CD4-positive, alpha-beta memory T cell (primary cell): ENCODE data around the gene C20orf202. TPM values are rescaled to one million over a fixed set of nuclear protein-coding genes. Genes with fewer than 3 reads are reported as not detected.

ENCODE experiments used
- CTCF ChIA-PET: fragments of 350-600 bp; sonication (Branson Sonifier 250); formaldehyde crosslinking; loops from one replicate; lab custom pipeline; 2021; ENCODE audit warnings: inconsistent platforms; ENCODE audit not compliant: partially characterized antibody; lab: Charles Lee
- POLR2A ChIA-PET: fragments of 350-600 bp; sonication (Branson Sonifier 250); formaldehyde crosslinking; loops from one replicate; lab custom pipeline; 2021; ENCODE audit not compliant: partially characterized antibody; lab: Charles Lee
- DNase-seq, 5 donors: peaks; one replicate each; pipeline versions ENCODE4 v3.0.0 to v3.0.0-alpha.2; 2020 to 2022; ENCODE audit warnings: mixed read lengths in 1 of 5
- H3K27ac ChIP-seq: one replicate; pipeline ENCODE4 v1.7.0; 2013; ENCODE audit warnings: low read depth, low read length
- H3K27me3 ChIP-seq: 2 replicates; pipeline ENCODE4 v1.7.0; 2013; ENCODE audit warnings: mild to moderate bottlenecking, low read length, moderate library complexity; ENCODE audit not compliant: insufficient read depth
- H3K36me3 ChIP-seq: 2 replicates; pipeline ENCODE4 v1.7.0; 2013; ENCODE audit warnings: mild to moderate bottlenecking, low read length, moderate library complexity; ENCODE audit not compliant: insufficient read depth
- H3K4me1 ChIP-seq: 2 replicates; pipeline ENCODE4 v1.7.0; 2013; ENCODE audit warnings: mild to moderate bottlenecking, low read length, moderate library complexity; ENCODE audit not compliant: insufficient read depth
- H3K4me3 ChIP-seq, 2 donors: one replicate each; pipeline ENCODE4 v1.7.0; 2013; ENCODE audit warnings: low read length in 2 of 2, mild to moderate bottlenecking in 1 of 2
- H3K9me3 ChIP-seq, 2 donors: one replicate each; pipeline ENCODE4 v1.7.0; 2013; ENCODE audit warnings: low read length in 2 of 2, control low read depth in 1 of 2; ENCODE audit not compliant: control insufficient read depth in 1 of 2
- H3K27ac Mint-ChIP-seq, 7 donors: one replicate each; pipeline ENCODE4 v1.8.0; 2020 to 2021; ENCODE audit warnings: mixed read lengths in 7 of 7, mild to moderate bottlenecking in 6 of 7, inconsistent platforms in 3 of 7, moderate library complexity in 3 of 7
- H3K27me3 Mint-ChIP-seq, 2 donors: one replicate each; pipeline ENCODE4 v1.8.0; 2020 to 2021; ENCODE audit warnings: mixed read lengths in 2 of 2
- H3K36me3 Mint-ChIP-seq, 2 donors: one replicate each; pipeline ENCODE4 v1.8.0; 2020 to 2021; ENCODE audit warnings: mixed read lengths in 2 of 2, inconsistent platforms in 1 of 2, mild to moderate bottlenecking in 1 of 2
- H3K4me1 Mint-ChIP-seq, 4 donors: one replicate each; pipeline ENCODE4 v1.8.0; 2020 to 2021; ENCODE audit warnings: mixed read lengths in 4 of 4, mild to moderate bottlenecking in 1 of 4
- H3K4me3 Mint-ChIP-seq, 8 donors: one replicate each; pipeline ENCODE4 v1.8.0; 2020 to 2021; ENCODE audit warnings: mixed read lengths in 8 of 8, mild to moderate bottlenecking in 7 of 8, moderate library complexity in 6 of 8, inconsistent platforms in 3 of 8
- H3K9me3 Mint-ChIP-seq, 8 donors: one replicate each; pipeline ENCODE4 v1.8.0; 2020 to 2021; ENCODE audit warnings: mixed read lengths in 8 of 8, mild to moderate bottlenecking in 5 of 8, inconsistent platforms in 3 of 8, moderate library complexity in 1 of 8
- intact Hi-C: fragments of 100-400 bp; cut with micrococcal nuclease; formaldehyde crosslinking; loops from one replicate; pipeline ENCODE4 v1.15.1; 2023
- polyA plus RNA-seq, 2 donors: library from polyadenylated mRNA; unstranded; fragments of 300-500 nt; fragmentation: Illumina TruSeq; gene quantifications; one replicate each; pipeline ENCODE4 v1.2.3, GENCODE V29; 2021
- total RNA-seq, 2 experiments: library from RNA; stranded (reverse); gene quantifications; one replicate each; pipeline ENCODE4 v1.2.3, GENCODE V29; 2021

The C20orf202 gene
- total and polyA plus RNA-seq, 4 experiments from 2014 or later = 0.18 to 0.20 TPM; not detected in 2

- ChIA-PET POLR2A (no interaction called here), CTCF (no interaction called here)
- Mint-ChIP-seq H3K4me3 (peak overlapping the region in 4 of 8 donors; percentile 8 to 86 (median 20)), H3K36me3 (peaks cover 4 to 6% of the 10 kb centered on the region in 2 donors), H3K9me3 (peaks cover 0 to 1% (median 0%) of the 10 kb centered on the region in 8 donors), H3K27me3 (peaks cover 19 to 21% of the 10 kb centered on the region in 2 donors), H3K4me1 (peaks cover 6 to 13% (median 9%) of the 10 kb centered on the region in 4 donors), H3K27ac (no peak overlapping the region)
- Histone ChIP-seq H3K4me1 (peaks cover 14% of the 10 kb centered on the region), H3K27ac (no peak overlapping the region), H3K9me3 (no peaks in the 10 kb centered on the region), H3K36me3 (no peaks in the 10 kb centered on the region), H3K27me3 (peaks cover 3% of the 10 kb centered on the region), H3K4me3 (no peak overlapping the region)
- no peak for DNase-seq
- intact Hi-C loops = loop anchor here (10.0 kb wide), 1 partner anchor 208 kb away; no protein-coding TSS in a partner anchor
These were observed 20.1 kb upstream of the C20orf202 start for GRCh38 chr20:1183153-1183552.

- Mint-ChIP-seq H3K27ac (peak overlapping the region in 3 of 7 donors; percentile 5 to 52 (median 30)), H3K36me3 (peaks cover 4 to 6% of the 10 kb centered on the region in 2 donors), H3K9me3 (peaks cover 0 to 1% (median 0%) of the 10 kb centered on the region in 8 donors), H3K4me3 (peak overlapping the region; percentile 61 to 86 (median 78)), H3K27me3 (peaks cover 19 to 21% of the 10 kb centered on the region in 2 donors), H3K4me1 (peaks cover 6 to 13% (median 9%) of the 10 kb centered on the region in 4 donors)
- Histone ChIP-seq H3K27ac (no peak overlapping the region), H3K36me3 (no peaks in the 10 kb centered on the region), H3K4me1 (peaks cover 14% of the 10 kb centered on the region), H3K9me3 (no peaks in the 10 kb centered on the region), H3K27me3 (peaks cover 3% of the 10 kb centered on the region), H3K4me3 (no peak overlapping the region)
- intact Hi-C loops = loop anchor here (10.0 kb wide), 1 partner anchor 209 kb away; no protein-coding TSS in a partner anchor
- no peak for DNase-seq
- ChIA-PET CTCF (no interaction called here), POLR2A (interaction anchor here (0.8 kb wide), 1 partner anchor 13 kb away, joined by 3 read pairs; no protein-coding TSS in a partner anchor)
These were observed 19.0 kb upstream of the C20orf202 start for GRCh38 chr20:1184260-1184637.

- Histone ChIP-seq H3K27ac (no peak within 1 kb of the TSS), H3K36me3 (no peaks in the 10 kb centered on the region), H3K9me3 (no peaks in the 10 kb centered on the region), H3K4me3 (no peak within 1 kb of the TSS), H3K4me1 (peaks cover 14% of the 10 kb centered on the region), H3K27me3 (peaks cover 3% of the 10 kb centered on the region)
- H3K4me3 Mint-ChIP-seq = peak within 1 kb of the TSS; percentile 61 to 86 (median 82)
- peak within 1 kb of the TSS in 3 of 7 donors; percentile 5 to 60 (median 52) for H3K27ac Mint-ChIP-seq
- H3K36me3 Mint-ChIP-seq = peaks cover under 1 to 3% of the 10 kb centered on the region in 2 donors
- H3K27me3 Mint-ChIP-seq = peaks cover 21 to 23% of the 10 kb centered on the region in 2 donors
- DNase-seq = no peak
- peaks cover 6 to 13% (median 9%) of the 10 kb centered on the region in 4 donors for H3K4me1 Mint-ChIP-seq
- intact Hi-C loops = loop anchor here (10.0 kb wide), 1 partner anchor 210 kb away; no protein-coding TSS in a partner anchor
- H3K9me3 Mint-ChIP-seq = peaks cover 0 to 1% (median 0%) of the 10 kb centered on the region in 8 donors
- POLR2A ChIA-PET = interaction anchor here (0.8 kb wide), 1 partner anchor 13 kb away, joined by 3 read pairs; no protein-coding TSS in a partner anchor
- CTCF ChIA-PET = interaction anchor here (0.7 kb wide), 1 partner anchor 18 kb away, joined by 3 read pairs; no protein-coding TSS in a partner anchor
These were observed 18.5 kb upstream of the C20orf202 start, which contains the start of gene TMEM74B for GRCh38 chr20:1184638-1185315. TSS of gene TMEM74B (minus strand) at chr20:1184981. CDS start at chr20:1183801, 1,180 bp downstream.

- Histone ChIP-seq H3K27me3 (peaks cover 3% of the 10 kb centered on the region), H3K27ac (no peak overlapping the region), H3K4me1 (peaks cover 14% of the 10 kb centered on the region), H3K4me3 (no peak overlapping the region), H3K9me3 (no peaks in the 10 kb centered on the region), H3K36me3 (no peaks in the 10 kb centered on the region)
- DNase-seq = no peak
- no peak overlapping the region for H3K27ac Mint-ChIP-seq
- peaks cover 0 to 1% (median 0%) of the 10 kb centered on the region in 8 donors for H3K9me3 Mint-ChIP-seq
- peak overlapping the region in 1 of 8 donors; percentile 8 for H3K4me3 Mint-ChIP-seq
- peaks cover 23 to 25% of the 10 kb centered on the region in 2 donors for H3K27me3 Mint-ChIP-seq
- H3K36me3 Mint-ChIP-seq = no peaks in the 10 kb centered on the region
- ChIA-PET POLR2A (no interaction called here), CTCF (interaction anchor here (0.7 kb wide), 1 partner anchor 18 kb away, joined by 3 read pairs; no protein-coding TSS in a partner anchor)
- intact Hi-C loops = loop anchor here (10.0 kb wide), 1 partner anchor 211 kb away; no protein-coding TSS in a partner anchor
- peaks cover 6 to 13% (median 9%) of the 10 kb centered on the region in 4 donors for H3K4me1 Mint-ChIP-seq
These were observed 17.9 kb upstream of the C20orf202 start for GRCh38 chr20:1185316-1185741.

- peaks cover 3% of the 10 kb centered on the region for H3K27me3 ChIP-seq
- H3K9me3 ChIP-seq = no peaks in the 10 kb centered on the region
- CTCF ChIA-PET = no interaction called here
- peaks cover 6 to 13% (median 9%) of the 10 kb centered on the region in 4 donors for H3K4me1 Mint-ChIP-seq
- peak in 4 of 5 donors; percentile 28 to 37 (median 30) for DNase-seq
- no peak overlapping the region for H3K27ac ChIP-seq
- peaks cover 0 to 1% (median 0%) of the 10 kb centered on the region in 8 donors for H3K9me3 Mint-ChIP-seq
- no peak overlapping the region for H3K4me3 ChIP-seq
- H3K27ac Mint-ChIP-seq = peak overlapping the region in 1 of 7 donors; percentile 60
- H3K36me3 Mint-ChIP-seq = no peaks in the 10 kb centered on the region
- POLR2A ChIA-PET = no interaction called here
- peaks cover 14% of the 10 kb centered on the region for H3K4me1 ChIP-seq
- no peaks in the 10 kb centered on the region for H3K36me3 ChIP-seq
- peak overlapping the region in 7 of 8 donors; percentile 1 to 82 (median 68) for H3K4me3 Mint-ChIP-seq
- intact Hi-C loops = loop anchor here (10.0 kb wide), 1 partner anchor 211 kb away; no protein-coding TSS in a partner anchor
- peaks cover 23 to 25% of the 10 kb centered on the region in 2 donors for H3K27me3 Mint-ChIP-seq
These were observed 17.4 kb upstream of the C20orf202 start for GRCh38 chr20:1185790-1186334.

GRCh38 chr20:1186367-1186991 lies 16.8 kb upstream of the C20orf202 start:
- Histone ChIP-seq H3K36me3 (no peaks in the 10 kb centered on the region), H3K9me3 (no peaks in the 10 kb centered on the region), H3K27me3 (peaks cover 3% of the 10 kb centered on the region), H3K27ac (no peak overlapping the region), H3K4me3 (no peak overlapping the region), H3K4me1 (peaks cover 14% of the 10 kb centered on the region)
- H3K4me3 Mint-ChIP-seq = peak overlapping the region in 4 of 8 donors; percentile 9 to 82 (median 74)
- no peak overlapping the region for H3K27ac Mint-ChIP-seq
- H3K27me3 Mint-ChIP-seq = peaks cover 23 to 25% of the 10 kb centered on the region in 2 donors
- DNase-seq = no peak
- ChIA-PET POLR2A (no interaction called here), CTCF (no interaction called here)
- H3K36me3 Mint-ChIP-seq = no peaks in the 10 kb centered on the region
- H3K4me1 Mint-ChIP-seq = peaks cover 6 to 13% (median 9%) of the 10 kb centered on the region in 4 donors
- peaks cover 0 to 1% (median 0%) of the 10 kb centered on the region in 8 donors for H3K9me3 Mint-ChIP-seq
- intact Hi-C loops = loop anchor here (10.0 kb wide), 1 partner anchor 212 kb away; no protein-coding TSS in a partner anchor
